ENCODE measurements around the gene KRT7. TPM values are rescaled to one million over a fixed set of nuclear protein-coding genes. Genes with fewer than 3 reads are reported as not detected.

KRT7 gene
- total and polyA plus RNA-seq, 9 donors: 0.31 to 7.1 (median 1.2) TPM

DNA sequence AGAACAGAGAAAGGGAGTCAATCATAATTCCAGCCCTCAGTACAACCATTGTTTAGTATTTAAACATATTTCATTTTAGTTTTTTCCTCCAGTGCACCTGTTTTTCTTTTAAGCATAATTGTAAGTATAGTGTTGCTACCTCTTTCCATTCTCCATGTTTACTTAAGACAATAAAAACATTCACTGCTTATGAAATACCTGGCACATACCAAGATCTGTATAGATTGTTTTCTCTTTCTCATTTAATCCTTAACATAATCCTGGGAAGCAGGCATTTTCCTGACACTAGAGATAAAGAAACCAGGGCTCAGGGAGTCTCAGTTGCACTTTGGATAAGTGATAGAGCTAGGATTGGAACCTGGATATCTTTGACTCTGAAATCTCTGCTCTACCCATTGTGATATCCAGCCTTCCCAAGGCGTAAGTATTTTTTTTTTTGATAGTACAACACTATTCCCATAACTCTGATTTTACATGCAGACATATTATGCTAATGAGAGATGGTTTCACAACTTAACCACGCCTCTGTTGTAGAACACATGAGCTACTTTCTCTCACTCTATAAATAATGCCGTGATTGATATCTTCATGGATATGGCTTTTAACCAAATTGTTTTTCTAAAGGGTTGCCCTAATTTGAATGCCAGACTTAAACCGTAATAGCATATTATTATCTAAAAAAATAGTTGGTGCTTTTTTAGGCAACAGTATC, 11.8 kb upstream of the KRT7 start:
- DNase-seq: no peak
- Histone ChIP-seq H3K4me3 (ENCODE audit: low read length) (no peak overlapping the region), H3K27me3 (ENCODE audit: control insufficient read depth, insufficient read depth, low read length) (peaks cover 27% of the 10 kb centered on the region), H3K4me1 (ENCODE audit: control insufficient read depth, insufficient read depth, low read length) (peaks cover 3% of the 10 kb centered on the region), H3K9me3 (replicated peaks; ENCODE audit: control insufficient read depth, low read depth, low read length) (peaks cover 3% of the 10 kb centered on the region), H3K36me3 (ENCODE audit: control insufficient read depth, insufficient read depth, low read length) (no peaks in the 10 kb centered on the region), H3K27ac (ENCODE audit: low read length) (no peak overlapping the region)
- no CpG with 5 or more reads among the region's 4 CpGs for WGBS (ENCODE audit: insufficient coverage)

DNA sequence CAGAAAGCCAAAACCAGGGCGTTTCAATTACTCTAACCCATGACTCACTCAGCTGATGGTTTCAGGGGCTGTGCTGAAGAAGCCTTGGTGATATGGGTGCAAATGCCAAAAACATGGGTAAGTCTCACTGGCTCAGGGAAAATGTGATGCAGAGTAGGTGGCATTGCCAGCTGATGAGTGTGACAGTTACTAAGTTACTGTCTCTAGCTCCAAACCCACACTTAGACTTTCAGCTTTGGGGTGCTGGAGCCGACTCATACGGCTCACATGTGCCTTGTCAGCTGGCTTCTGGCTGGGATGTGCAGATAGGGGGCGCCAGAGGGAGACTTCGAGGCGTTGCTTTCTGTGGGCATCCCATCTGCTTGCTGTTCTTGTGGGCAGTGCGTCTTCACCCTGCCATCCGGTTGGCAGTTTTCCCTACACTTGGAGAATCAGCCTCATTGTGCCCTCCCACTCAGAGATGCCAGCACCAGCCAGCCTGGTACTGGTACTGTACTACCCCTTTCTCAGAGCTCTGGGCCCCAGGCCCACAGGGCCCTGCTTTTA, 11.1 kb upstream of the KRT7 start:
- WGBS (ENCODE audit: insufficient coverage): 9% methylated on average over 5 of the region's 8 CpGs
- Histone ChIP-seq H3K36me3 (ENCODE audit: control insufficient read depth, insufficient read depth, low read length) (no peaks in the 10 kb centered on the region), H3K27ac (ENCODE audit: low read length) (no peak overlapping the region), H3K4me1 (ENCODE audit: control insufficient read depth, insufficient read depth, low read length) (peaks cover 3% of the 10 kb centered on the region), H3K27me3 (ENCODE audit: control insufficient read depth, insufficient read depth, low read length) (peaks cover 25% of the 10 kb centered on the region), H3K9me3 (replicated peaks; ENCODE audit: control insufficient read depth, low read depth, low read length) (peaks cover 3% of the 10 kb centered on the region), H3K4me3 (ENCODE audit: low read length) (no peak overlapping the region)
- no peak for DNase-seq

DNA sequence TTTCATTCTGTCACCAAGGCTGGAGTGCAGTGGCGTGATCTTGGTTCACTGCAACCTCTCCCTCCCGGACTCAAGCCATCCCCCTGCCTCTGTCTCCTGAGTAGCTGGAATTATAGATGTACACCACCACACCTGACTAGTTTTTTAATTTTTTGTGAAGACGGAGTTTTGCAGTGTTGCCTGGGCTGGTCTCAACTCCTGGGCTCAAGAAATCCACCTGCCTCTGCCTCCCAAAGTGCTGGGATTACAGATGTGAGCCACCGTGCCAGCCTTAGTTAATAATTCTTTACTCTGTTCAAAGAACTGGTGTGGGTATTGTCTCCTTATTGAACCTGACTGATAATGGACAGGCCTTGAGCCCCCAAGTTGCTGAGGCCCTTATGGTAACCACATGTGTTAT, 10.4 kb upstream of the KRT7 start:
- Histone ChIP-seq H3K27ac (ENCODE audit: low read length) (no peak overlapping the region), H3K9me3 (replicated peaks; ENCODE audit: control insufficient read depth, low read depth, low read length) (peaks cover 3% of the 10 kb centered on the region), H3K4me3 (ENCODE audit: low read length) (no peak overlapping the region), H3K36me3 (ENCODE audit: control insufficient read depth, insufficient read depth, low read length) (no peaks in the 10 kb centered on the region), H3K4me1 (ENCODE audit: control insufficient read depth, insufficient read depth, low read length) (no peaks in the 10 kb centered on the region), H3K27me3 (ENCODE audit: control insufficient read depth, insufficient read depth, low read length) (peaks cover 25% of the 10 kb centered on the region)
- DNase-seq: no peak
- no CpG with 5 or more reads among the region's 4 CpGs for WGBS (ENCODE audit: insufficient coverage)

GRCh38 chr12:52223406-52224039, 9.5 kb upstream of the KRT7 start:
- 92% methylated on average over 4 of the region's 5 CpGs for WGBS (ENCODE audit: insufficient coverage)
- Histone ChIP-seq H3K9me3 (replicated peaks; ENCODE audit: control insufficient read depth, low read depth, low read length) (peaks cover 3% of the 10 kb centered on the region), H3K36me3 (ENCODE audit: control insufficient read depth, insufficient read depth, low read length) (no peaks in the 10 kb centered on the region), H3K4me1 (ENCODE audit: control insufficient read depth, insufficient read depth, low read length) (no peaks in the 10 kb centered on the region), H3K27ac (ENCODE audit: low read length) (no peak overlapping the region), H3K27me3 (ENCODE audit: control insufficient read depth, insufficient read depth, low read length) (peaks cover 25% of the 10 kb centered on the region), H3K4me3 (ENCODE audit: low read length) (no peak overlapping the region)
- no peak for DNase-seq

DNA sequence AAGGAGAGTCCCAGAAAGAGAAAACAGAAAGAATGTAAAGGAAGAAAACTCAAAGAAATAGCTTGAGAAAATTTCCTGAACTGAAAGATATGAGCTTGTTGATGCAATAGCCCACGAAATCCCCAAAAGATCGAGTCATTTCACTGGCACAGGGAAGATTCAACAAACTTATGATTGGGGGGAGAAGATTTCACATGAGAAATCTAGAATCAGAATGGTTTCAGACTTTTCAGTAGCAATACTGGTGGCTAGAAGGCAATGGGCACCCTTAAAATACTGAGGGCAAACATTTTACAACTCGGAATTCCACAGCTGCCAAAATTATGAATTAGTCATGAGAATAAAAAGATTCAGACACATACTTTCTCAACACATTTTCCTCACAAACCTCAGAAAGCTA, 8.9 kb upstream of the KRT7 start:
- peaks cover 29% of the 10 kb centered on the region for H3K27me3 ChIP-seq (ENCODE audit: control insufficient read depth, insufficient read depth, low read length)
- no peak for DNase-seq
- peaks cover 3% of the 10 kb centered on the region for H3K9me3 ChIP-seq (replicated peaks; ENCODE audit: control insufficient read depth, low read depth, low read length)
- H3K27ac ChIP-seq (ENCODE audit: low read length): no peak overlapping the region
- no peak overlapping the region for H3K4me3 ChIP-seq (ENCODE audit: low read length)
- WGBS (ENCODE audit: insufficient coverage): 71% methylated on average over 2 of the region's 3 CpGs
- H3K36me3 ChIP-seq (ENCODE audit: control insufficient read depth, insufficient read depth, low read length): no peaks in the 10 kb centered on the region
- H3K4me1 ChIP-seq (ENCODE audit: control insufficient read depth, insufficient read depth, low read length): no peaks in the 10 kb centered on the region

DNA sequence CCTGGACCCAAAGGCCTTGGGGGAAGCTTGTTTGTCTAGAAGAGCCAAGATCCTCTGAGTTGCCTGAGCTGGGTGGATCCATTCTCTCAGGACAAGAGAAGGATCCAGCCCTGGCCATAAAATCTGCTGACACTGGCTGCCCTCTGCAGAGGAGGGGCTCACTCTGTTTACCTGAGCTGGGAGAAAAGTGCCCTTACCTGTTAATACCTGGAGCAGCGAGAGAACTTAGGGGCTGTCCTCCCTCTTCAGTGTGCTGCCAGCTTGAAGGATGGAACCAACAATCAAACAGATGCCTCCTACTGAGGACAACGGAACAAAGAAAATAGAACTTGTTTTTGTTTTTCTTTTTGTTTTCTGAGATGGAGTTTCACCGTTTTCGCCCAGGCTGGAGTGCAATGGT, 7.3 kb upstream of the KRT7 start:
- Histone ChIP-seq H3K27me3 (ENCODE audit: control insufficient read depth, insufficient read depth, low read length) (peaks cover 36% of the 10 kb centered on the region), H3K4me1 (ENCODE audit: control insufficient read depth, insufficient read depth, low read length) (no peaks in the 10 kb centered on the region), H3K36me3 (ENCODE audit: control insufficient read depth, insufficient read depth, low read length) (no peaks in the 10 kb centered on the region), H3K9me3 (replicated peaks; ENCODE audit: control insufficient read depth, low read depth, low read length) (peaks cover 3% of the 10 kb centered on the region), H3K27ac (ENCODE audit: low read length) (no peak overlapping the region), H3K4me3 (ENCODE audit: low read length) (no peak overlapping the region)
- DNase-seq: no peak
- WGBS (ENCODE audit: insufficient coverage): 88% methylated on average over 3 of the region's 4 CpGs

GRCh38 chr12:52226446-52226845, 6.6 kb upstream of the KRT7 start:
- peaks cover 43% of the 10 kb centered on the region for H3K27me3 ChIP-seq (ENCODE audit: control insufficient read depth, insufficient read depth, low read length)
- WGBS (ENCODE audit: insufficient coverage): 80% methylated on average over 3 of the region's 4 CpGs
- peaks cover 3% of the 10 kb centered on the region for H3K9me3 ChIP-seq (replicated peaks; ENCODE audit: control insufficient read depth, low read depth, low read length)
- H3K4me3 ChIP-seq (ENCODE audit: low read length): no peak overlapping the region
- no peak overlapping the region for H3K27ac ChIP-seq (ENCODE audit: low read length)
- no peaks in the 10 kb centered on the region for H3K36me3 ChIP-seq (ENCODE audit: control insufficient read depth, insufficient read depth, low read length)
- DNase-seq: no peak
- no peaks in the 10 kb centered on the region for H3K4me1 ChIP-seq (ENCODE audit: control insufficient read depth, insufficient read depth, low read length)

DNA sequence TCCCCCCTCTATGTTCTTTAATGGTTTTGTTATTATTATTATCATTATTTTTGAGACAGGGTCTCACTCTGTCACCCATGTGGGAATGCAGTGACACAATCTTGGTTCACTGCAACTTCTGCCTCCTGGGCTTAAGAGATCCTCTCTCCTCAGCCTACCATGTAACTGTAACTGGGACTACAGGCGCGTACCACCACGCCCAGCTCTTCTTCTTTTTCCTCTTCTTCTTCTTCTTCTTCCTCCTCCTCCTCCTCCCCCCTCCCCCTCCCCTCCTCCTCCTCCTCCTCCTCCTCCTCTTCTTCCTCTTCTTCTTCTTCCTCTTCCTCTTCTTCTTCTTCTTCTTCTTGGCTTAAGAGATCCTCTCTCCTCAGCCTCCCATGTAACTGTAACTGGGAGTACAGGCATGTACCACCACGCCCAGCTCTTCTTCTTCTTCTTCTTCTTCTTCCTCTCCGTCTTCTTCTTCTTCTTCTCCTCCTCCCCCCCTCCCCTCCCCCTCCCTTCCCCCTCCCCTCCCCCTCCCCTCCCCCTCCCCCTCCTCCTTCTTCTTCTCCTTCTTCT, 5.4 kb upstream of the KRT7 start:
- DNase-seq: no peak
- Histone ChIP-seq H3K9me3 (replicated peaks; ENCODE audit: control insufficient read depth, low read depth, low read length) (peaks cover 3% of the 10 kb centered on the region), H3K4me1 (ENCODE audit: control insufficient read depth, insufficient read depth, low read length) (no peaks in the 10 kb centered on the region), H3K27me3 (ENCODE audit: control insufficient read depth, insufficient read depth, low read length) (peaks cover 46% of the 10 kb centered on the region), H3K36me3 (ENCODE audit: control insufficient read depth, insufficient read depth, low read length) (no peaks in the 10 kb centered on the region), H3K27ac (ENCODE audit: low read length) (no peak overlapping the region), H3K4me3 (ENCODE audit: low read length) (no peak overlapping the region)
- WGBS (ENCODE audit: insufficient coverage): 67% methylated on average over 3 of the region's 5 CpGs

- peaks cover 50% of the 10 kb centered on the region for H3K27me3 ChIP-seq (ENCODE audit: control insufficient read depth, insufficient read depth, low read length)
- no peaks in the 10 kb centered on the region for H3K4me1 ChIP-seq (ENCODE audit: control insufficient read depth, insufficient read depth, low read length)
- H3K27ac ChIP-seq (ENCODE audit: low read length): no peak overlapping the region
- no peak for DNase-seq
- WGBS (ENCODE audit: insufficient coverage): no CpG with 5 or more reads among the region's 3 CpGs
- no peaks in the 10 kb centered on the region for H3K36me3 ChIP-seq (ENCODE audit: control insufficient read depth, insufficient read depth, low read length)
- H3K9me3 ChIP-seq (replicated peaks; ENCODE audit: control insufficient read depth, low read depth, low read length): peaks cover 3% of the 10 kb centered on the region
- no peak overlapping the region for H3K4me3 ChIP-seq (ENCODE audit: low read length)
Observed at GRCh38 chr12:52228366-52228765, 4.7 kb upstream of the KRT7 start.

GRCh38 chr12:52228931-52229330, 4.1 kb upstream of the KRT7 start:
- no peak for DNase-seq
- no peak overlapping the region for H3K27ac ChIP-seq (ENCODE audit: low read length)
- H3K4me3 ChIP-seq (ENCODE audit: low read length): no peak overlapping the region
- no peaks in the 10 kb centered on the region for H3K4me1 ChIP-seq (ENCODE audit: control insufficient read depth, insufficient read depth, low read length)
- H3K9me3 ChIP-seq (replicated peaks; ENCODE audit: control insufficient read depth, low read depth, low read length): peaks cover 3% of the 10 kb centered on the region
- H3K36me3 ChIP-seq (ENCODE audit: control insufficient read depth, insufficient read depth, low read length): no peaks in the 10 kb centered on the region
- WGBS (ENCODE audit: insufficient coverage): 88% methylated on average over 6 of the region's 6 CpGs
- peaks cover 55% of the 10 kb centered on the region for H3K27me3 ChIP-seq (ENCODE audit: control insufficient read depth, insufficient read depth, low read length)
